Hepatocyte (in vitro differentiated cells): ENCODE measurements around the gene TNXB.

Source experiments
- CTCF ChIP-seq: fragments of 200-600 bp; sonication (generic); IDR thresholded peaks from 2 replicates; pipeline ENCODE4 v1.5.1; 2016; ENCODE audit warnings: antibody characterized with exemption, mild to moderate bottlenecking; ENCODE audit not compliant: poor library complexity
- EZH2 ChIP-seq: fragments of 200-600 bp; sonication (generic); IDR thresholded peaks from 2 replicates; pipeline ENCODE4 v1.6.1; 2016; ENCODE audit warnings: antibody characterized with exemption, mild to moderate bottlenecking, borderline replicate concordance

- TF ChIP-seq CTCF (no peak), EZH2 (no peak)
Measured at GRCh38 chr6:32108727-32109113, 418 bp downstream of the TNXB start.
